ENCODE measurements around the gene INAFM1.

DNA sequence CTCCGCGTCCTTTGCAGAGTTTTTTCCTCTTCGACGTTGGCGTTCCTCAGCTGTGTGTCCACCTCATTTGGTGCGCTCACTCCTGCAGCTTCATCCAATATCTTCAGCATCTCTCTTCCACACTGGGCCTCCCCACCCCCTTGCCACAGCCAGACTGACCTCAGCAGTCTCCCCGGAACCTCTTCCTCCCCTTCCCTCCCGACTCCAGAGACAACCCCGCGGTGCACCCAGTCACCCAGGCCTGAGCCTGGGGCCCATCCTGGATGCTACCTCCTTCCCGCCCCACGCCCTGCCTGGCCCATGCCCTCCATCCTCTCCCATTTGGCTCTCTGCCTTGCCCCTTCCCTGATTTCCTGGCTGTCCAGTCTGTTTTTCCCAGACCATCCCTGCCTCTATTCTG is 49.2 kb downstream of the INAFM1 start:
- TF ChIP-seq, protein P1, sequence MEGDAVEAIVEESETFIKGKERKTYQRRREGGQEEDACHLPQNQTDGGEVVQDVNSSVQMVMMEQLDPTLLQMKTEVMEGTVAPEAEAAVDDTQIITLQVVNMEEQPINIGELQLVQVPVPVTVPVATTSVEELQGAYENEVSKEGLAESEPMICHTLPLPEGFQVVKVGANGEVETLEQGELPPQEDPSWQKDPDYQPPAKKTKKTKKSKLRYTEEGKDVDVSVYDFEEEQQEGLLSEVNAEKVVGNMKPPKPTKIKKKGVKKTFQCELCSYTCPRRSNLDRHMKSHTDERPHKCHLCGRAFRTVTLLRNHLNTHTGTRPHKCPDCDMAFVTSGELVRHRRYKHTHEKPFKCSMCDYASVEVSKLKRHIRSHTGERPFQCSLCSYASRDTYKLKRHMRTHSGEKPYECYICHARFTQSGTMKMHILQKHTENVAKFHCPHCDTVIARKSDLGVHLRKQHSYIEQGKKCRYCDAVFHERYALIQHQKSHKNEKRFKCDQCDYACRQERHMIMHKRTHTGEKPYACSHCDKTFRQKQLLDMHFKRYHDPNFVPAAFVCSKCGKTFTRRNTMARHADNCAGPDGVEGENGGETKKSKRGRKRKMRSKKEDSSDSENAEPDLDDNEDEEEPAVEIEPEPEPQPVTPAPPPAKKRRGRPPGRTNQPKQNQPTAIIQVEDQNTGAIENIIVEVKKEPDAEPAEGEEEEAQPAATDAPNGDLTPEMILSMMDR (IDR thresholded peaks at IDR 0.05) = no peak
- TF ChIP-seq NRF1 (IDR thresholded peaks at IDR 0.05; ENCODE audit: low read depth, low read length) (no peak), TEAD4 (IDR thresholded peaks at IDR 0.05; ENCODE audit: borderline replicate concordance, insufficient read depth) (no peak), POLR2AphosphoS5 (IDR thresholded peaks at IDR 0.05; ENCODE audit: low read depth, low read length) (no peak), USF2 (IDR thresholded peaks at IDR 0.05; ENCODE audit: borderline replicate concordance, low read depth, low read length) (no peak), CHD2 (IDR thresholded peaks at IDR 0.05; ENCODE audit: low read length, partially characterized antibody) (no peak), RAD21 (IDR thresholded peaks at IDR 0.05; ENCODE audit: low read length) (no peak), EP300 (IDR thresholded peaks at IDR 0.05; ENCODE audit: borderline replicate concordance in 1 of 2, low read depth in 1 of 2, low read length in 1 of 2) (no peak), GABPA (IDR thresholded peaks at IDR 0.05; ENCODE audit: low read depth) (no peak), EZH2phosphoT487 (IDR thresholded peaks at IDR 0.05; ENCODE audit: borderline replicate concordance, low read depth) (no peak), TAF1 (IDR thresholded peaks at IDR 0.05; ENCODE audit: borderline replicate concordance, low read depth, low read length) (no peak), SIN3A (IDR thresholded peaks at IDR 0.05; ENCODE audit: borderline replicate concordance, low read depth, low read length) (no peak), MAX (IDR thresholded peaks at IDR 0.05; ENCODE audit: low read depth) (no peak)
